Kidney (tissue), 14 donors: Measurements from ENCODE around the gene IMPACT. TPM values are rescaled to one million over a fixed set of nuclear protein-coding genes. Genes with fewer than 3 reads are reported as not detected.

Experiments
- DNase-seq, 5 donors: peaks; one replicate each; pipeline ENCODE4 v3.0.0-alpha.2; 2013 to 2020
- FAIRE-seq: peaks from 2 replicates; lab custom pipeline; 2012; peaks lifted over from hg19 to GRCh38; lab: Jason Lieb, UNC
- H3K27ac ChIP-seq, 2 donors: one replicate each; pipeline ENCODE4 v1.7.0; 2013; ENCODE audit warnings: low read depth in 2 of 2, low read length in 2 of 2, inconsistent platforms in 1 of 2
- H3K27me3 ChIP-seq: one replicate; pipeline ENCODE4 v1.7.1; 2013; ENCODE audit warnings: low read length, inconsistent platforms; ENCODE audit not compliant: control insufficient read depth, insufficient read depth
- H3K36me3 ChIP-seq, 3 donors: one replicate each; pipeline versions ENCODE4 v1.7.0 to v1.7.1; 2013; ENCODE audit warnings: low read length in 3 of 3, control low read depth in 1 of 3, inconsistent platforms in 1 of 3; ENCODE audit not compliant: insufficient read depth in 3 of 3, control insufficient read depth in 2 of 3
- H3K4me1 ChIP-seq, 3 donors: one replicate each; pipeline versions ENCODE4 v1.7.0 to v1.7.1; 2013; ENCODE audit warnings: low read length in 3 of 3, inconsistent platforms in 1 of 3, low read depth in 1 of 3; ENCODE audit not compliant: control insufficient read depth in 2 of 3, insufficient read depth in 2 of 3
- H3K4me3 ChIP-seq, 3 donors: one replicate each; pipeline versions ENCODE4 v1.7.0 to v1.8.1; 2013; ENCODE audit warnings: low read length in 3 of 3, control low read depth in 1 of 3, inconsistent platforms in 1 of 3
- H3K9ac ChIP-seq, 3 donors: one replicate each; pipeline versions ENCODE4 v1.7.0 to v1.7.1; 2013; ENCODE audit warnings: low read length in 3 of 3, control low read depth in 1 of 3, inconsistent platforms in 1 of 3
- H3K9me3 ChIP-seq, 3 donors: one replicate each; pipeline versions ENCODE4 v1.7.0 to v1.7.1; 2013; ENCODE audit warnings: low read length in 3 of 3, control low read depth in 1 of 3, inconsistent platforms in 1 of 3; ENCODE audit not compliant: control insufficient read depth in 2 of 3, insufficient read depth in 1 of 3
- intact Hi-C: fragments of 100-400 bp; cut with DNase I; formaldehyde crosslinking; loops from one replicate; pipeline ENCODE4 v1.11.1; 2022
- polyA plus RNA-seq: library from polyadenylated mRNA; stranded (reverse); fragments of 350-450 nt; fragmentation: Illumina TruSeq; extraction: RNeasy Lipid Tissue Mini Kit (QIAGEN cat#74804); gene quantifications from one replicate; pipeline ENCODE4 v1.2.3, GENCODE V29; 2014; ENCODE audit warnings: low read depth, low replicate concordance; ENCODE audit not compliant: insufficient read depth
- total RNA-seq: library from RNA; stranded (reverse); fragmentation: NEBNext Ultra II Directional; extraction: Animal tissue kit (Norgen Biotek cat#: 25700); gene quantifications from one replicate; pipeline ENCODE4 v1.2.1, GENCODE V29; 2021
- TF ChIP-seq, protein P1 (sequence below): IDR thresholded peaks from 3 replicates; pipeline ENCODE4 v1.5.1; 2012; ENCODE audit warnings: mild to moderate bottlenecking, moderate library complexity, borderline replicate concordance; ENCODE audit not compliant: insufficient read depth; ENCODE audit errors: extremely low read depth
- donor health status: control.
- donor health status: control.
- donor health status: control.
- donor health status: control.
- donor health status: control.
- donor health status: DM: yes; HTN: yes; CAD: no.
- donor health status: Normal renal cell carcinoma (clear cell type).

IMPACT gene
- total and polyA plus RNA-seq, 2 donors from 2014 or later, result 21.7 to 38.0 TPM

DNA sequence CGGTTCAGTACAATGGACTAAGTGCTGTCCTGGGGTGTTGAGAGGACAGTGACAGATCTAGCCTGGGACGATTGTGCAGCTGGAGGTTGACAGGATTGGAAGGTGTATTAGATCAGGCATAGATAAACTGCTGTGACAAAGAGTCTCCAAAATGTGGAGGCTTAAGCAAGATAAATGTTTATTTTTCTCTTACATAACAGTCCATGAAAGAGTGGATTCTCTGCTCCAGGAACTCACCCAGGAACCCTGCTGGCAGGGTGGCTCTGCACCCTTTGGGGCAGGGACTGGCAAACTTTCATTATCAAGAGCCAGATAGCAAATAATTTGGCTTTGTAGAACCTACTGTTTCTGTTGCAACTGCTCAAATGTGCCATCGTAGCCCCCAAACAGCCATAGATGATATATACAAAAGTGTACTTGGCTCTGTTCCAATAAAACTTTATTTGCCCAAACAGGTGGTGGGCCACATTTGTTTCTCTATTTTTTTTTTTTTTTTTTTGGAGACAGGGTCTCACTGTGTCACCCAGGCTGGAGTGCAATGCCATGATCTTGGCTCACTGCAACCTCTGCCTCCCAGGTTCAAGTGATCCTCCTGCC lies 43.6 kb downstream of the IMPACT start:
- H3K4me1 ChIP-seq, result no peaks in the 10 kb centered on the region
- TF ChIP-seq, protein P1, sequence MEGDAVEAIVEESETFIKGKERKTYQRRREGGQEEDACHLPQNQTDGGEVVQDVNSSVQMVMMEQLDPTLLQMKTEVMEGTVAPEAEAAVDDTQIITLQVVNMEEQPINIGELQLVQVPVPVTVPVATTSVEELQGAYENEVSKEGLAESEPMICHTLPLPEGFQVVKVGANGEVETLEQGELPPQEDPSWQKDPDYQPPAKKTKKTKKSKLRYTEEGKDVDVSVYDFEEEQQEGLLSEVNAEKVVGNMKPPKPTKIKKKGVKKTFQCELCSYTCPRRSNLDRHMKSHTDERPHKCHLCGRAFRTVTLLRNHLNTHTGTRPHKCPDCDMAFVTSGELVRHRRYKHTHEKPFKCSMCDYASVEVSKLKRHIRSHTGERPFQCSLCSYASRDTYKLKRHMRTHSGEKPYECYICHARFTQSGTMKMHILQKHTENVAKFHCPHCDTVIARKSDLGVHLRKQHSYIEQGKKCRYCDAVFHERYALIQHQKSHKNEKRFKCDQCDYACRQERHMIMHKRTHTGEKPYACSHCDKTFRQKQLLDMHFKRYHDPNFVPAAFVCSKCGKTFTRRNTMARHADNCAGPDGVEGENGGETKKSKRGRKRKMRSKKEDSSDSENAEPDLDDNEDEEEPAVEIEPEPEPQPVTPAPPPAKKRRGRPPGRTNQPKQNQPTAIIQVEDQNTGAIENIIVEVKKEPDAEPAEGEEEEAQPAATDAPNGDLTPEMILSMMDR, result no peak
- FAIRE-seq (no peak), DNase-seq (no peak)
- H3K27ac ChIP-seq, result no peak overlapping the region
- no peaks in the 10 kb centered on the region for H3K27me3 ChIP-seq
- intact Hi-C loops, result no loop called here
- no peak overlapping the region for H3K9ac ChIP-seq
- no peaks in the 10 kb centered on the region for H3K9me3 ChIP-seq
- H3K36me3 ChIP-seq, result no peaks in the 10 kb centered on the region
- no peak overlapping the region for H3K4me3 ChIP-seq

DNA sequence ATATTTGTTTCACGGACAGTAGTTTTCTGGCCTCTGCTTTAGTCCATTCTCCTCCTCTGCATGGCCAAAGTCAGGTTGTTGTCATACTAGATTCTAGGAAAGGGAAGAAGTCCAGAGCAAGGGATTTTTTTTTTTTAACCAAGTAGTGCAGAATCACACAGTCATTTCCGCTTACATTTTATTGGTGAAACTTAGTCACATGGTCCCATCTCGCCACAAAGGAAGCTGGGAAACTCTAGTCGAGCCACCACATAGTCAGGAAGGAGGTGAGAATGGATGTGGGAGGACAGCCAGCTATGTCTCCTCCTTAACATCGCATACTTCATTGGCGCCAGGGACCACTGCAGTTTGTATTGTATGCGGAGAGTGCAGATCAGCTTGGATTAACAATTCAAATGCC lies 44.3 kb downstream of the IMPACT start:
- H3K27me3 ChIP-seq, result no peaks in the 10 kb centered on the region
- DNase-seq (no peak), FAIRE-seq (no peak)
- H3K9ac ChIP-seq, result no peak overlapping the region
- H3K4me1 ChIP-seq, result no peaks in the 10 kb centered on the region
- H3K27ac ChIP-seq, result no peak overlapping the region
- TF ChIP-seq, protein P1, result no peak
- no peak overlapping the region for H3K4me3 ChIP-seq
- H3K9me3 ChIP-seq, result no peaks in the 10 kb centered on the region
- intact Hi-C loops, result no loop called here
- no peaks in the 10 kb centered on the region for H3K36me3 ChIP-seq

DNA sequence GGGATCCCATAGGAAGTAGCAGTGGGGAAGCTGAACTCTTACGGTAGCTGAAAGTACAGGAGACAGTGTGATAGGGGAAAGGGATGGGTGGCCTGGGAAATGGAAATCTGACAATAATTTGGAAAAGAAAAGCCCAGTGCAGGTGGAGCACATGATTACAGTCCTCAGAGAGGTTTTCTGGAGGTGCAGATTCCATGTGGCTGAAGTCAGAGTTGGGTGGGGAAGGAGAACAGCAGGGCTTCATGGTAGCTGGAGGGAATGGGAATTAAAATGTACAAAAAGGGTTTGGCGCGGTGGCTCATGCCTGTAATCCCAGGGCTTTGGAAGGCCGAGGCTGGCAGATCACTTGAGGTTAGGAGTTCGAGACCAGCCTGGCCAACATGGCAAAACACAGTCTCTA lies 46.1 kb downstream of the IMPACT start:
- Histone ChIP-seq H3K27ac (no peak overlapping the region), H3K36me3 (no peaks in the 10 kb centered on the region), H3K27me3 (no peaks in the 10 kb centered on the region), H3K4me3 (no peak overlapping the region), H3K9me3 (no peaks in the 10 kb centered on the region), H3K4me1 (no peaks in the 10 kb centered on the region), H3K9ac (no peak overlapping the region)
- intact Hi-C loops, result no loop called here
- TF ChIP-seq, protein P1, result no peak
- DNase-seq (no peak), FAIRE-seq (no peak)

DNA sequence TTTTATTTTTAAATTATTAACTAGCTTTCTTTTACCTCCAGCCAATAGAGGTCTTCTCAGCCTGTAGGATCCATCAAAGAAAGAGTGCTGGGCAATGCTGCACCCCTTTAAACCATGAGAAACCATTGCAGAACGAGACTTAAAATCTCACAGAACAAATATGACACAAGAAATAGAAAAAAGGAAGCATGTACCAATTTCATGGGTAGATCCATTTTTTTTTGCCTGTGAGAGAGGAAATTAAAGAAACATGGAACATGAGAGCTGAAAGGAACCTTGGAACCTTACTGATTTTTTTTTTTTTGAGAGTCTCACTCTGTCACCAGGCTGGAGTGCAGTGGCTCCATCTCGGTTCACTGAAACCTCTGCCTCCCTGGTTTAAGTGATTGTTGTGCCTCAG lies 47.9 kb downstream of the IMPACT start:
- Histone ChIP-seq H3K9me3 (no peaks in the 10 kb centered on the region), H3K4me1 (no peaks in the 10 kb centered on the region), H3K9ac (no peak overlapping the region), H3K27me3 (no peaks in the 10 kb centered on the region), H3K36me3 (no peaks in the 10 kb centered on the region), H3K27ac (no peak overlapping the region), H3K4me3 (no peak overlapping the region)
- intact Hi-C loops, result no loop called here
- DNase-seq (no peak), FAIRE-seq (no peak)
- TF ChIP-seq, protein P1, result no peak
